ENCODE data around the gene MRPS6. TPM values are rescaled to one million over a fixed set of nuclear protein-coding genes. Genes with fewer than 3 reads are reported as not detected.

Gene MRPS6
- total RNA-seq, 2 donors from 2014 or later = 221 to 282 TPM

GRCh38 chr21:34110594-34111202 is 37.3 kb downstream of the MRPS6 start:
- Mint-ChIP-seq H3K27ac (no peak overlapping the region), H3K9me3 (no peaks in the 10 kb centered on the region), H3K27me3 (ENCODE audit: insufficient read depth) (no peaks in the 10 kb centered on the region), H3K36me3 (ENCODE audit: low read depth) (peaks cover 47% of the 10 kb centered on the region), H3K4me3 (no peak overlapping the region), H3K4me1 (peaks cover 43% of the 10 kb centered on the region)
- no peak overlapping the region for H3K4me3 ChIP-seq (ENCODE audit: low read length)
- H3K9me3 ChIP-seq (ENCODE audit: control insufficient read depth, low read length) = peaks cover 7% of the 10 kb centered on the region
- H3K4me1 ChIP-seq (ENCODE audit: control insufficient read depth, insufficient read depth, low read length) = peaks cover 6% of the 10 kb centered on the region
- H3K9ac ChIP-seq (ENCODE audit: extremely low read depth, low read length, poor library complexity, severe bottlenecking) = no peak overlapping the region
- no peaks in the 10 kb centered on the region for H3K27me3 ChIP-seq (ENCODE audit: control insufficient read depth, insufficient read depth, low read length, poor library complexity, severe bottlenecking)
- peaks cover 50% of the 10 kb centered on the region for H3K36me3 ChIP-seq (ENCODE audit: control insufficient read depth, insufficient read depth, low read length)
- no peak for DNase-seq
- no peak for TF ChIP-seq CTCF (conservative IDR thresholded peaks at IDR 0.05)
- no peak overlapping the region for H3K27ac ChIP-seq (ENCODE audit: low read depth, low read length)
- 94 to 97% methylated on average over 7 to 8 of the region's 8 CpGs for WGBS, 2 experiments (ENCODE audit: insufficient coverage in 1 of 2, insufficient read length in 1 of 2)

GRCh38 chr21:34112316-34113033 is 39.1 kb downstream of the MRPS6 start:
- H3K4me1 ChIP-seq (ENCODE audit: control insufficient read depth, insufficient read depth, low read length) = peaks cover 6% of the 10 kb centered on the region
- no peak overlapping the region for H3K9ac ChIP-seq (ENCODE audit: extremely low read depth, low read length, poor library complexity, severe bottlenecking)
- Mint-ChIP-seq H3K27me3 (ENCODE audit: insufficient read depth) (no peaks in the 10 kb centered on the region), H3K4me3 (no peak overlapping the region), H3K27ac (no peak overlapping the region), H3K9me3 (peaks cover 7% of the 10 kb centered on the region), H3K36me3 (ENCODE audit: low read depth) (peaks cover 56% of the 10 kb centered on the region), H3K4me1 (peaks cover 39% of the 10 kb centered on the region)
- H3K9me3 ChIP-seq (ENCODE audit: control insufficient read depth, low read length) = peaks cover 21% of the 10 kb centered on the region
- WGBS, 2 experiments (ENCODE audit: insufficient coverage in 1 of 2, insufficient read length in 1 of 2) = 97 to 100% methylated on average over 2 to 6 of the region's 6 CpGs
- H3K4me3 ChIP-seq (ENCODE audit: low read length) = no peak overlapping the region
- no peak overlapping the region for H3K27ac ChIP-seq (ENCODE audit: low read depth, low read length)
- no peak for TF ChIP-seq CTCF (conservative IDR thresholded peaks at IDR 0.05)
- no peaks in the 10 kb centered on the region for H3K27me3 ChIP-seq (ENCODE audit: control insufficient read depth, insufficient read depth, low read length, poor library complexity, severe bottlenecking)
- H3K36me3 ChIP-seq (ENCODE audit: control insufficient read depth, insufficient read depth, low read length) = peaks cover 52% of the 10 kb centered on the region
- DNase-seq = no peak

GRCh38 chr21:34113842-34114241 is 40.5 kb downstream of the MRPS6 start:
- H3K9me3 ChIP-seq (ENCODE audit: control insufficient read depth, low read length) = peaks cover 21% of the 10 kb centered on the region
- no peak overlapping the region for H3K27ac ChIP-seq (ENCODE audit: low read depth, low read length)
- Mint-ChIP-seq H3K4me1 (peaks cover 32% of the 10 kb centered on the region), H3K36me3 (ENCODE audit: low read depth) (peaks cover 59% of the 10 kb centered on the region), H3K4me3 (no peak overlapping the region), H3K27me3 (ENCODE audit: insufficient read depth) (no peaks in the 10 kb centered on the region), H3K27ac (no peak overlapping the region), H3K9me3 (peaks cover 7% of the 10 kb centered on the region)
- H3K36me3 ChIP-seq (ENCODE audit: control insufficient read depth, insufficient read depth, low read length) = peaks cover 50% of the 10 kb centered on the region
- H3K27me3 ChIP-seq (ENCODE audit: control insufficient read depth, insufficient read depth, low read length, poor library complexity, severe bottlenecking) = no peaks in the 10 kb centered on the region
- no peak overlapping the region for H3K4me3 ChIP-seq (ENCODE audit: low read length)
- H3K4me1 ChIP-seq (ENCODE audit: control insufficient read depth, insufficient read depth, low read length) = peaks cover 6% of the 10 kb centered on the region
- DNase-seq = no peak
- H3K9ac ChIP-seq (ENCODE audit: extremely low read depth, low read length, poor library complexity, severe bottlenecking) = no peak overlapping the region
- WGBS, 2 experiments (ENCODE audit: insufficient coverage in 1 of 2, insufficient read length in 1 of 2) = 54% methylated on average over 2 of the region's 2 CpGs; no CpG with 5 or more reads in 1 of the 2 experiments
- no peak for TF ChIP-seq CTCF (conservative IDR thresholded peaks at IDR 0.05)
